SK-MEL-5 (cell line): Measurements from ENCODE around the gene PPP3CA. TPM values are rescaled to one million over a fixed set of nuclear protein-coding genes. Genes with fewer than 3 reads are reported as not detected.

Source experiments
- DNase-seq: peaks from one replicate; pipeline ENCODE4 v3.0.0-alpha.2; 2016; ENCODE audit warnings: low read depth, low spot score
- in situ Hi-C: cut with HindIII; loops from 2 replicates; pipeline ENCODE4 v1.10.0; 2016; ENCODE audit warnings: low sequenced_read_pairs, high pct_unique_total_duplicates, low pct_unique_long_range_greater_than_20kb
- total RNA-seq: library from RNA; depleted of rRNA; stranded (reverse); fragments of >200 nt; shearing (Covaris generic); gene quantifications from 2 replicates; pipeline ENCODE4 v1.2.3, GENCODE V29; 2014

Gene PPP3CA
- total RNA-seq, 1 experiment from 2014 or later = 9.7 TPM

- in situ Hi-C loops = no loop called here
- DNase-seq = no peak
Measured at GRCh38 chr4:101299021-101299420, 48.3 kb downstream of the PPP3CA start.

GRCh38 chr4:101295691-101296090, 51.6 kb downstream of the PPP3CA start:
- in situ Hi-C loops = no loop called here
- no peak for DNase-seq

- in situ Hi-C loops = no loop called here
- no peak for DNase-seq
Measured at GRCh38 chr4:101294597-101294996, 52.7 kb downstream of the PPP3CA start.

- in situ Hi-C loops = no loop called here
- DNase-seq = no peak
Measured at GRCh38 chr4:101292901-101293300, 54.4 kb downstream of the PPP3CA start.

- in situ Hi-C loops = no loop called here
- DNase-seq = no peak
Measured at GRCh38 chr4:101292214-101292613, 55.1 kb downstream of the PPP3CA start.

- in situ Hi-C loops = no loop called here
- no peak for DNase-seq
Measured at GRCh38 chr4:101291198-101291597, 56.1 kb downstream of the PPP3CA start.

GRCh38 chr4:101290654-101291053, 56.7 kb downstream of the PPP3CA start:
- DNase-seq = no peak
- in situ Hi-C loops = no loop called here

- in situ Hi-C loops = no loop called here
- DNase-seq = no peak
Measured at GRCh38 chr4:101289306-101289705, 58.0 kb downstream of the PPP3CA start.

GRCh38 chr4:101288365-101289145, 58.8 kb downstream of the PPP3CA start:
- DNase-seq = no peak
- in situ Hi-C loops = no loop called here

- no peak for DNase-seq
- in situ Hi-C loops = no loop called here
Measured at GRCh38 chr4:101287324-101287723, 60.0 kb downstream of the PPP3CA start.

- DNase-seq = no peak
- in situ Hi-C loops = no loop called here
Measured at GRCh38 chr4:101286663-101287062, 60.7 kb downstream of the PPP3CA start.

GRCh38 chr4:101285985-101286384, 61.3 kb downstream of the PPP3CA start:
- no peak for DNase-seq
- in situ Hi-C loops = no loop called here

- in situ Hi-C loops = no loop called here
- no peak for DNase-seq
Measured at GRCh38 chr4:101284546-101284945, 62.8 kb downstream of the PPP3CA start.

- no peak for DNase-seq
- in situ Hi-C loops = no loop called here
Measured at GRCh38 chr4:101283434-101283833, 63.9 kb downstream of the PPP3CA start.

- in situ Hi-C loops = no loop called here
- no peak for DNase-seq
Measured at GRCh38 chr4:101282076-101282844, 65.1 kb downstream of the PPP3CA start.

- in situ Hi-C loops = no loop called here
- no peak for DNase-seq
Measured at GRCh38 chr4:101280866-101281600, 66.3 kb downstream of the PPP3CA start.

- in situ Hi-C loops = no loop called here
- DNase-seq = peak; percentile 46
Measured at GRCh38 chr4:101279377-101279871, 67.9 kb downstream of the PPP3CA start.

- in situ Hi-C loops = no loop called here
- no peak for DNase-seq
Measured at GRCh38 chr4:101277671-101278070, 69.7 kb downstream of the PPP3CA start.
